GM21786 (cell line): ENCODE measurements around the gene SLC38A10.

Experiments
- ATAC-seq: cut with Tn5 transposase; IDR thresholded peaks from one replicate; pipeline ENCODE4 v1.9.1; 2021; ENCODE audit not compliant: unreplicated experiment

The SLC38A10 gene

GRCh38 chr17:81331527-81332043 is 36.5 kb upstream of the SLC38A10 start:
- no peak for ATAC-seq

GRCh38 chr17:81330884-81331245 is 35.8 kb upstream of the SLC38A10 start:
- ATAC-seq: no peak

DNA sequence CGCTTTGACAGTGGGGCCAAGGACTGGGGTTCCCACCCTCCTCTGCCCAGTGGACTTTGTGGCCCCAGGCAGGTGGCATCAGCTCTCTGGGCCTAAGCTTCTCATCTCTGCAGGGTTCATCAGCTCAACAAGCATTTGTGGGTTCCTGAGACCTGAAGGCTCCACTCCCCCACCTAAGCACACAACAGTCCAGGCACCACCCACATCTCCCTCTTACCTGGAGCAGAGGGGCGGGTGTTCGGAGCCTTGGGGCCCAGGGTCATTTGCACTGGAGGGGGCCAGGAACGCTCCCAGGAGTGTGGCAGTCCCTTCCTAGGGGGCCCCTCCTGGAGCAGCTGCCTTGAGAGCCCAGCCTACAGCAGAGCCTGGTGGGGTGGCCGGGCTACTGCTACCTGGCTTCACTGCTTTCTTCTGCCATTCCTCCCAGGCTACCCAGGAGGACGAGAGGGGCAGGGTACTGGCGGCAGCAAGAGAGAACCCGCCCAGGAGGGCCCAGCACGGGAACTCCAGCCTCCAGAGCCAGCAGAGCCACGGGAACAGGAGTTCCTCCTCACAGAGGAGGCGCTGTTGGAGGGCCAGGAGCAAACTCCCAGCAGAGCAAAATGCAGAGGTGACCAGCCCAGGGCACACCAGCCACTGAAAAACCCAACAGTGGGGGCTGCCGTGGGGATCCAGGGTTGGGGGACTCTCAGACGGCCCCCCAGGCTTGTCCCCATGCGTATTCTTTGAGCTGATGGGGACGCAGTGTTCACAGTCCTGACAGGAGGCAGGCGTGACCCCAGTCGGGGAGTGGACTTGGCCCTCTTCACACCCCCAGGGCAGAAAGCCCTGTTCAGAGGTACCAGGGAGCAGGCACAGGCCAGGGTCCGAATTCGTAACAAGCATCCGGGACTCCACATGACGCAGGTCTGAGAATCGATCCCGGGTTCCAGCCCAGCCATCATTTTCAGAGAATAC is 35.1 kb upstream of the SLC38A10 start:
- no peak for ATAC-seq

GRCh38 chr17:81328978-81329926 is 34.1 kb upstream of the SLC38A10 start:
- no peak for ATAC-seq

GRCh38 chr17:81328489-81328888 is 33.4 kb upstream of the SLC38A10 start:
- ATAC-seq: no peak

DNA sequence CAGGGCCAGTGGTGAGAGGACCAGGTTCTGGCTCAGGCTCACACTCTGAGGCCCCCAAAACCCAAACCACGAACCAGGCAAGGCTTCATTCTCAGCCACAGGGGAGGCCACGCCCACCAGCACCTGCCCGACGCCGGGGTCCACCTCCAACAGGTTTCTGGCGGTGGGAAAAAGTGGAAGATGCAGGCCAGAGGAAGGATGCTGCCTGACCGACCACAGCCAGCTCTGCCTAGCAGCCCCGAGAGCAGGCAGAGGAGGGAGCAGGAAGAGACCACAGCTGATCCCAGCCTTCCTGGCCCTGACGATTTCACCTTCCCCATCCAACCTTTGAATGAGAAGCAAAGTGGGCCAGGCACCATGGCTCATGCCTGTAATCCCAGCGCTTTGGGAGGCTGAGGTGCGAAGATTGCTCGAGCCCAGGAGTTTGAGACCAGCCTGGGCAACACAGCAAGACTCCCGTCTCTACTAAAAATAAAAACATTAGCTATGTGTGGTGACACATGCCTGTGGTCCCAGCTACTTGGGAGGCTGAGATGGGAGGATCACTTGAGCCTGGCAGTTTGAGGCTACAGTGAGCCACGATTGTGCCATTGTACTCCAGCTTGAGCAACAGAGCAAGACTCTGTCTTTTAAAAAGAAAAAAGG is 30.7 kb upstream of the SLC38A10 start:
- no peak for ATAC-seq

DNA sequence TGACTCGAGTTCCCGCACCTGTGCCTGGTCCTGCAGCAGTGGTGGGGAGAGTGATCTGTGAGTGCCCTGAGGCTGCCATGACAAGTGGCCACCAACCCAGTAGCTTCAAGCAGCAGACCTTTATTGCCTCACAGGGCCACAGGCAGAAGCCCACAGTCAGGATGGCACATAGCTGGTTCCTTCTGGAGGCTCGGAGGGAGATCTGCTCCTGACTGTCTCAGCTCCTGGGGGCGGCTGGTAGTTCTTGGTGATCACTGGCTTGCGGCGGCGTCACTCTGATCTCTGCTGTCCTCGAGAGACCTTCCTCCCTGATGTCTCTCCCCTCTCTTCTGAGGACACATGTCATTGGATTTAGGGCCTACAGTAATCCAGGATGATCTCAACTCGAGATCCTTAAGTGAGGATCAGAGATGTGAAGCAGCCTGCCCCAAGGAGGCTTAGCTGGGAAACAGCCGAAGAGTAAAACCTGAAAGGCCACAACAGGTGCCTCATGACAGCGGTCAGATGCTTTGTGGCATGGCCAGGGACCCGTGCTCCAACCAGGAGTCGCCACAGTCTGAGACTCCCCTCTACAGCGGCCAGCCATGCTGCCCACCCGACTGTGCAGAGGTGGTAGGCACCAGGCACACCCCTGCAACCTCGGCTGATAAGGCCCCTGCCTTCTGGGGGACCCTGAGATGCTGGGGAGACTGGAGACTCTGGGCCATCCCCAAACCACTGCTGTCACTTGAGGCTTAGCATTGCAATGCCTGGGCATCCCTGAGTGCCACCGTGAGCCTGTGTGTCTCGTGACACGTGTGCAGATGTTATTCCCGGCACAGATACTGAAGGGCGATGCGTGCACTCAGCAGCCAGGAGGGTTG is 30.0 kb upstream of the SLC38A10 start:
- ATAC-seq: no peak

GRCh38 chr17:81324177-81324850 is 29.2 kb upstream of the SLC38A10 start:
- ATAC-seq: no peak

- no peak for ATAC-seq
These were observed 28.3 kb upstream of the SLC38A10 start for GRCh38 chr17:81323411-81323868.

GRCh38 chr17:81323083-81323369 is 27.9 kb upstream of the SLC38A10 start:
- no peak for ATAC-seq

DNA sequence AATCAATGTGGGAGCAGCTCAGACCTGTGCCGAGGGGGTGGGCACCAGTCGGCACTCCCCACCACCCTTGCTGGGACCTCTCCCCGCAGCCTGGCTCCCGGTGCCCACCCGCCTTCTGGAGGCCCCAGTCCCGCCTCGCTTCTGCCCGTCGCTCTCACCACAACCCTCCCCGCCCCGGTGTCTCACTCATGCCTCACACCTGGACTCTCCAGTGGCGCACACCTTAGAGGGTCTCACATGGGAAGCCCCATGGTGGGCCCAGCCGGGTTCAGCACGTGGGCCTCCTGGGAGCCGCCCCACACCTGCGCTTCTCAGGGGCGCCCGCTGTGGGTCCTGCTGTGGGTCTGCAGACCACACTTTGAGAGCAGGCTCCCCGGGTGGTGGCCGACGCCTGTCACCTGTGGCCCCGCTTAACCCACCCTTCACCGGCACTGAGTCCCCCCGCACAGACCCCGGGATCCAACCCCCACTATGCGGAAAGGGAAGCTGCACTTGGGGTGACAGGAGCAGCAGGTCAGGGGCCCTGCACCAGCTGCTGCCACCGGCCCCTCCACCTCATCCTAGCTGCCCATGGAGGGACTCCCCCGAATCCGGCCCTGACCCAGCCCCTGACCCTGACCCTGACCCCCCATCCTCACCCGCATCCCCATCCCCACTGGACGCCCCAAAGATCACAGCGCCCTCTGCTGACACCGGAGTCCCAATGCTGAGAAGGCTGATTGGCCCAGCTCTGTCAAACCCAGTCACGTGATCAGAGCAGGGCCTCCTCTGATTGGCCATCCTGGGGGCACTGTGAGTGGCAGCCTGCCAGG is 27.4 kb upstream of the SLC38A10 start:
- ATAC-seq: no peak

DNA sequence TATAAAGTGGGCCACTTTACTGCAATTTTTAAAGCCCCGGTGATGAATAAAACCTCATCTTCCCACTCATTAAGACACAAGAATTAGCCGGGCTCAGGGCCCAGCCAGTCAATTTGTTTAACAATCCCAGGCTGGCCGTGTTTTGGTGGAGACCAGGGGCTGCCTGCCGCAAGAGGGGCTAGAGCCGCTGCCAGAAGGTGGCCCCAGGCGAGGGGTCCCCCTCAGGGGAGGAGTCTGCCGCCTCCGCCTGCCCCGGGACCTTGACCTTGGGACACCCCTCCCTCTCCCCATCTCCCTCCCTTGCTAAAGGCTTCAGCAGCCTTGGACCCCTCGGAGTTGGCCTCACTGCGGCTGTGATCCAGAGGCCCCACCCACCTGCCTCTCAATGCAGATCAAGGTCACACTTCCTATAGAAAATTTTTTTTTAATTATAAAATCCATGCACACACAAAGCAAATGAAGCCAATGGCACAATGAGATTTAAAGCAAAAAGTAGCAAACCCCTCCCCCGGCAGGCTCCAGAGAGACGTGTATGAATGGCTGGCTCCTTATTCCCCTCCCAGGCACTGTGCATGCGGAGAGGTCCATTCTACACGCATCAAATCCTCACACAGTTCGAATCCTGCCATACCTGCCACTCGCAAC is 23.0 kb upstream of the SLC38A10 start:
- no peak for ATAC-seq

GRCh38 chr17:81317530-81317821 is 22.4 kb upstream of the SLC38A10 start:
- ATAC-seq: no peak

- no peak for ATAC-seq
These were observed 20.8 kb upstream of the SLC38A10 start for GRCh38 chr17:81315885-81316391.

GRCh38 chr17:81315129-81315884 is 20.2 kb upstream of the SLC38A10 start:
- no peak for ATAC-seq

DNA sequence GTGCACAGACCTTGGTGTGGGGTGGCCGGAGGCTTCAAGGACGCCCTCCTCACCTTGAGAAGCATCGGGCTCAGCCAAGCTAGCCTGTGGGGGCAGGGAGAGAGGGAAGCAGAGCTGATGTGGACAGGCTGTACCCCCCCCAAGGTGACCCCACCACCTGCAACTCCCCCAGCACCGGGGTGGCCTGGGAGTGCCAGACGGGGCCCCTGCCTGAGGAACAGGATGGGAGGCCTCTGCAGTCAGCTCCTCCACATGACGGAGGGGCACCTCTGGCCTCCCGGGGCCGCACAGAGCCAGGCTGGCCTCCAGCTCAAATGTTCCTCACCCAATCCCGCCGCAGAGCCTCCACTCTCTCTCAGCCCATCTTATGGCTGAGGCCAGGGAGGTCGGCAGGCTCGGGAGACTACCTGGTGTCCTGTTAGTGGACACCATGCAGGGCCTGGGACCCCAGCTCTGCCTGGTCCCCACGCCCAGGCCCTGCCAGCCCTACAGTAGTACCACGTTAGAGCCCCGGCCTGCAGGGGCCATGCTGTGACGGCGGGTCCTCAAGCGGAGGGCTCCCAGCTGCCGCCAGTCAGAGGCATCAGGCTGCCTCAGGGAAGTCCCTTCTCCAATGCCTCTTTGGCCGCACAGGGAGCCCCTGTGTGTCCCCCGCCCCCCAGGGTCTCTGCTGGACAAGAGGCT is 19.4 kb upstream of the SLC38A10 start:
- no peak for ATAC-seq

GRCh38 chr17:81313776-81314397 is 18.8 kb upstream of the SLC38A10 start:
- ATAC-seq: no peak
